Effector memory CD4-positive, alpha-beta T cell (primary cell): ENCODE results near the gene JOSD2.

Source experiments
- DNase-seq, 3 donors: peaks; one replicate each; pipeline ENCODE4 v3.0.0-alpha.2; 2020
- H3K27ac ChIP-seq: 2 replicates; pipeline ENCODE4 v1.7.0; 2013; ENCODE audit warnings: mild to moderate bottlenecking, low read length, moderate library complexity; ENCODE audit not compliant: insufficient read depth, poor library complexity, severe bottlenecking
- H3K27me3 ChIP-seq: replicated peaks from 2 replicates; pipeline ENCODE4 v1.7.0; 2013; ENCODE audit warnings: mild to moderate bottlenecking, low read length; ENCODE audit not compliant: insufficient read depth, control insufficient read depth, poor library complexity, severe bottlenecking
- H3K36me3 ChIP-seq: 2 replicates; pipeline ENCODE4 v1.7.0; 2013; ENCODE audit warnings: mild to moderate bottlenecking, low read length, moderate library complexity; ENCODE audit not compliant: control insufficient read depth, insufficient read depth
- H3K4me1 ChIP-seq: 2 replicates; pipeline ENCODE4 v1.7.0; 2013; ENCODE audit warnings: low read length, mild to moderate bottlenecking; ENCODE audit not compliant: control insufficient read depth, insufficient read depth, poor library complexity, severe bottlenecking
- H3K4me3 ChIP-seq: 2 replicates; pipeline ENCODE4 v1.7.0; 2013; ENCODE audit warnings: low read length, low read depth, mild to moderate bottlenecking; ENCODE audit not compliant: insufficient read depth, poor library complexity, severe bottlenecking
- H3K9me3 ChIP-seq: 2 replicates; pipeline ENCODE4 v1.7.0; 2013; ENCODE audit warnings: mild to moderate bottlenecking, low read length, moderate library complexity; ENCODE audit not compliant: control insufficient read depth
- total RNA-seq, 3 donors: gene quantifications; one replicate each; lab custom pipeline; 2026; lab: John Stamatoyannopoulos, UW

Gene JOSD2, protein sequence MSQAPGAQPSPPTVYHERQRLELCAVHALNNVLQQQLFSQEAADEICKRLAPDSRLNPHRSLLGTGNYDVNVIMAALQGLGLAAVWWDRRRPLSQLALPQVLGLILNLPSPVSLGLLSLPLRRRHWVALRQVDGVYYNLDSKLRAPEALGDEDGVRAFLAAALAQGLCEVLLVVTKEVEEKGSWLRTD
- total RNA-seq, result 6.8 to 8.3 (median 7.6) reads per million in 3 donors

DNA sequence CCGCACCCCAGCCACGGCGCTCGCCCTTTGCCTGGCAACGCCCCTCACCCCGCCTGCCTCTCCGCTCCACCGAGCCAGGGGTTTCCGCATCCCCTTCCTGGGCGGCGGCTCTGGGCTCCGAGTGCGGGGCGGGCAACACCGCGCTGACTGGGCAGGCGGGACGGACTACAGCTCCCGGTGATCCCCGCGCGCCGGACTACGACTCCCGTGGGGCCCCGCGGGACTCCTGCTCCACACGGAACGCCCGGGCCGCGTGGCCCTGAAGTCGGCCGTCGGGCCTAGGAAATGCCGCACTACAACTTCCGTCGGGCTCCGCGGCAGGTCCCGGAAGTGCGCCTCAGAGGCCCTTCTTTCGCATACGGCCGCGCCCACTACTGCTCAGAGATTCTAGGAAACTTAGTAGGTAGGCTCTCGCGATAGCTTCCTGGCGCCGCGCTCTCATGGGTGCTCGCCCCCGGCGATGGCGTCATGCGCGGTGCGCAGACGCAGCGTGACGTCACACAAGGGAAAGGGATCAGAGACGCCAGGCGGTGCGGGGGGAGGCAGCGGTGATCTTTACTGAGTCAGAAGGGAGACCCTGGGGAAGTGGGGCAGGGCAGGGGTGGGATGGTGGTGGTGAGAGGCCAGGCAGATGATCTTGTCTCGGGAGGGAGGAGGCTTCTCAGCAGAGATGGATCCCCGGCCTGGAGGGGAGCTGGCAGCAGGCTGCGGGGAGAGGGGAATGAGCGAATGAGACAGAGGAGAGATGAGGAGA is at the start of gene JOSD2:
Gene JOSD2 (minus strand): TSS at position 123 of the 754 bp plus-strand sequence. CDS start 760 bp downstream, outside the sequence.
- peak; percentile 94 to 96 (median 95) for DNase-seq
- Histone ChIP-seq H3K27ac (peak within 1 kb of the TSS; percentile 81), H3K27me3 (no peaks in the 10 kb centered on the region), H3K4me3 (peak within 1 kb of the TSS; percentile 52), H3K9me3 (no peaks in the 10 kb centered on the region), H3K4me1 (peaks cover 12% of the 10 kb centered on the region), H3K36me3 (no peaks in the 10 kb centered on the region)

DNA sequence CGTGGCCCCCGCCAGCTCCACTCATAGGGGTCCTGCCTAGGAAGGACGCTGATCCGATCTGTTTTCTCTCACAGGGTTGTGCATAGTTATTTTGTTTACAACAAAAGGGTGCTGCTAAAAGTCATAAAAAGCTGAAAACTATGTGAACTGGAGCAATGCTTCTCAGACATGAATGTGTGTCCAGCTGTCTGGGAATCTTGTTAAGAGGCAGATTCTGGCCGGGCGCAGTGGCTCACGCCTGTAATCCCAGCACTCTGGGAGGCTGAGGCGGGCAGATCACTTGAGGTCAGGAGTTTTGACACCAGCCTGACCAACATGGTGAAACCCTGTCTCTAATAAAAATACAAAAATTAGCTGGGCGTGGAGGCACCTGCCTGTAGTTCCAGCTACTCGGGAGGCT is 48.6 kb upstream of the JOSD2 start:
- H3K36me3 ChIP-seq, result no peaks in the 10 kb centered on the region
- DNase-seq, result no peak
- H3K27ac ChIP-seq, result no peak overlapping the region
- H3K4me3 ChIP-seq, result no peak overlapping the region
- peaks cover 11% of the 10 kb centered on the region for H3K4me1 ChIP-seq
- no peaks in the 10 kb centered on the region for H3K9me3 ChIP-seq
- H3K27me3 ChIP-seq, result peaks cover 20% of the 10 kb centered on the region

DNA sequence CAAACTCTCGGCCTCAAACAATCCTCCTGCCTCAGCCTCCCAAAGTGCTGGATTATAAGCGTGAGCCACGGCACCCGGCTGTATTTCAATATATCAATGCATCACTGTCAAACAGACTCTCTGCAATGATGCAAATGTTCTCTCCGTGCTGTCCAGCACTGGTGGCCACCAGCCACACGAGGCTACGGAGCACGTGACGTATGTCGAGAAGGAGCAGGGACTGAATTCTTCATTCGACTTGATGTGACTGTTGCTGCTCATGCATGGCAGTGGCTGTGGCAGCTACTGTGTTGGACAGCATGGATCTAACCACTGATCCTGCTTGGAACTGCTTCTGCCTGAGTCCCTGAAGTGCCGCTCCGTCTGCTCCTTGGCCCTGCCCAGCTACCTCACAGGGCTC is 47.5 kb upstream of the JOSD2 start:
- peaks cover 11% of the 10 kb centered on the region for H3K4me1 ChIP-seq
- H3K36me3 ChIP-seq, result no peaks in the 10 kb centered on the region
- H3K4me3 ChIP-seq, result no peak overlapping the region
- peaks cover 20% of the 10 kb centered on the region for H3K27me3 ChIP-seq
- DNase-seq, result no peak
- H3K9me3 ChIP-seq, result no peaks in the 10 kb centered on the region
- no peak overlapping the region for H3K27ac ChIP-seq

DNA sequence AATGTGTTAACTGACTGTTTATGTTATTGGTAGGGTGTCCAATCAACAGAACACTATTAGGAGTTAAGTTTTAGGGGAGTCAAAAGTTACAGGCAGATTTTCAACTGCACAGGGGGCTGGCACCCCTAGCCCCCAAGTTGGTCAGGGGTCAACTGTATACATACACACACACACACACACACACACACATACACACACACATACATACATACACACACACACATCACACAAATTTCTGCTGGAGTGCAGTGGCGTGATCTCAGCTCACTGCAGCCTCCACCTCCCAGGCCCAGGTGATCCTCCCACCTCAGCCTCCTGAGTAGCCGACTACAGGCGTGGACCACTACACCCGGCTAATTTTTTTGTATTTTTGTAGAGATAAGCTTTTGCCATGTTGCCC is 47.0 kb upstream of the JOSD2 start:
- Histone ChIP-seq H3K4me1 (peaks cover 11% of the 10 kb centered on the region), H3K9me3 (no peaks in the 10 kb centered on the region), H3K4me3 (no peak overlapping the region), H3K27ac (no peak overlapping the region), H3K36me3 (no peaks in the 10 kb centered on the region), H3K27me3 (peaks cover 20% of the 10 kb centered on the region)
- no peak for DNase-seq

DNA sequence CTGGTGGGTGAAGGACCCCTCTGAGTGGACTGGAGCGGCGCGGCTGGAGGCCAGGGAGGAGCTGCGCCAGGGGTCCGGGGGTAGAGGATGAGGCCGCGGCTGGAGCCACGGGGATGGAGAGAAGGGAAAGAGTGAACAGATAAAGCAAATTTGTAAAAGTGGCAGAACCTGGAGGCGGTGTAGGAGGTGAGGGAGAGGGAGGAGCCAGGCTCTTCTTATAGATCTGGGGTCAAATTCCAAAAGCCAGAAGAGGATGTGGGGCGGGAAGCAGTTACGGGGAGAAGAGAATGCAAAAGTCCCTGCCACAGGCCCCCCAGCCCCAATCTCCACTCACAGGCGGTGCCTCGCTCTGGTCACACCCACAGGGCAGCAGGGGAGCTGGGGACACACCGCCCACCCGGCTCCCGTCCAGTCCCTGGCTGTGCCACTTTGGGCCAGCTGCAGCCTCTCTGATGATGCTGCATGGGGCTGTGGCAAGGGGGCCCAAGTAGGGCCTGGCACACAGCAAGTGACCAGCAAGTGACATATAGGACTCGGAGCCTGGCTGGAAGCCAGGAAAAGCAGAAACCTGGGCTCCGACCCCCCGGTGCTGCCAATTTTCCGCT is 46.1 kb upstream of the JOSD2 start:
- Histone ChIP-seq H3K4me1 (peaks cover 11% of the 10 kb centered on the region), H3K27ac (no peak overlapping the region), H3K4me3 (no peak overlapping the region), H3K36me3 (no peaks in the 10 kb centered on the region), H3K9me3 (no peaks in the 10 kb centered on the region), H3K27me3 (peaks cover 24% of the 10 kb centered on the region)
- no peak for DNase-seq

- Histone ChIP-seq H3K27me3 (peaks cover 27% of the 10 kb centered on the region), H3K4me1 (peaks cover 11% of the 10 kb centered on the region), H3K9me3 (no peaks in the 10 kb centered on the region), H3K27ac (no peak overlapping the region), H3K4me3 (peak overlapping the region; percentile 56), H3K36me3 (no peaks in the 10 kb centered on the region)
- peak; percentile 25 to 48 (median 44) for DNase-seq
These were observed 45.5 kb upstream of the JOSD2 start for GRCh38 chr19:50556282-50557008.

DNA sequence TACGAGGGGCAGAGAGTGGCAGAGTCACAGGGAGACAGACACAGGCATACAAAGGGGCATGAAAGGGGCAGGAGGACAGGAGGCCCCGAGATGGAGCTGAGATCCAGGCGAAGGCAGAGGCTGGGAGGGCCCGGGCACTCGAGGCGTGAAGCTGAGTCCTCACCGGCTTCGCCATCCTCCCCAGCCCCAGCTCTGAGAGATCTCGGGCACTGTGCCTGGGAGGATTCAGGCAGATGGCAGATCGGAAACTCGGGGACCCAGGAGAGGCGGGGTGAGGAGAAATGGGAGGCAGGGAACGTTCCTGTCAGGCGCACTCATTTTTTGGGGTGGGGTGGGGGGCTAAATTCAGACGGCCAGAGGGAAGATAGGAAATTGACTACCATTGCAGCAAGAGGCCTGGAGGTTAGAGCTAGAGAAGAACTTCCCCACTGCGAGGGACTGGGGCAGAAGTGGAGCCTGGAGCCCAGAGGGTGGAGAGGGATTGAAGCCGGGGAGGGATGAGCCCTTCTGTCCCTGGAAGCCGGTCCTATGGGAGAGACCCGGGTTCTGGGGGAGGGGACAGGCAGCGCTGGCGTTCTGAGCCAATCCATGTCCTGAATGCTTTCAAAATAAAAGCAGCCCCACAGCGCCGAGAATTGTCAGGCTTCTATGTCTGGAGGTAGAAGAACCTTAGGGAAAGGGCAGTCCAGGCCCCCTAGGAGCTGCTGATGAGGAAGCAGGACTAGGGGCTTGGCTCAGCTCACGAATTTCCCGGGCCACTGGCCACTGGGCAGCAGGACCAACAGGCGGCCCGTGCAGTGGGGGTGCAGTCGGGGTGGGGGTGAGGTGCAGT is 44.7 kb upstream of the JOSD2 start:
- no peak for DNase-seq
- Histone ChIP-seq H3K4me1 (peaks cover 11% of the 10 kb centered on the region), H3K27ac (no peak overlapping the region), H3K27me3 (peaks cover 28% of the 10 kb centered on the region), H3K9me3 (no peaks in the 10 kb centered on the region), H3K4me3 (peak overlapping the region; percentile 56), H3K36me3 (no peaks in the 10 kb centered on the region)

DNA sequence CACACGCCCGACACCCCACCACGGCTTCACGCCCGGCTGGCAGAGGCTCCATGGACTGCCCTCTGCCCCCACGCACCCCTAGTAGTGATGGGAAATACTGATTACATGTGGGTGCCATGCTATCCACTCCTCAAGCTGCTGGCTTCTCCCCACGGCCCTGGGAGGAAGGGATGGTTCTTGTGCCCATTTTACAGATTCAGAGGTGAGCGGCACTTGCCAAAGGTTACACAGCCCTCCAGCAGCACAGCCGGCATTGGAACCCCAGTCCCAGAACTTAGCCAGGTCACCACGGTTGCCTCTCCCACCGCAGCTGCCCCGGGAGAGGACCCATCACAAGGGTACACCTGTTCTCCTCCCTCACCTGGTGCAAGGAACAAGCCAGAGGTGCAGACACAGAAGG is 44.0 kb upstream of the JOSD2 start:
- DNase-seq, result no peak
- Histone ChIP-seq H3K9me3 (no peaks in the 10 kb centered on the region), H3K27ac (no peak overlapping the region), H3K36me3 (no peaks in the 10 kb centered on the region), H3K4me3 (no peak overlapping the region), H3K27me3 (peaks cover 28% of the 10 kb centered on the region), H3K4me1 (peaks cover 11% of the 10 kb centered on the region)

DNA sequence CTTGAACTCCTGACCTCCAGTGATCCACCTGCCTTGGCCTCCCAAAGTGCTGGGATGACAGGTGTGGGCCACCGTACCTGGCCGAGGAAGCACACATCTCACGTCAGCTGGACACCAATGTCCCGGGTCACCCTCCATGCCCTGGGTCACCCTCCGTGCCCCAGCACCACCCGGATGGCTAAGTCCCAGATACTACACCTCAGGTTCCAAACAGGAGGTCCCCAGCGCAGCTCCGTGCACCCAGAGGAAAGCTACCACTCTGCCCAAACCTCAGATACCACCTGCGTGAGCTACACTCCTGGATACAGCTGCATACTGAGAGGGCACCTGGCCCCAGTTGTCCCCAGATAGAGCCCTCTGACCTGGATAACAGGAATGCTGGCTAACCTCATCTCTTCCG is 43.2 kb upstream of the JOSD2 start:
- Histone ChIP-seq H3K9me3 (no peaks in the 10 kb centered on the region), H3K4me1 (peaks cover 11% of the 10 kb centered on the region), H3K27me3 (peaks cover 28% of the 10 kb centered on the region), H3K27ac (no peak overlapping the region), H3K36me3 (no peaks in the 10 kb centered on the region), H3K4me3 (no peak overlapping the region)
- DNase-seq, result no peak
